Measurements from ENCODE around the gene RBBP6.

DNA sequence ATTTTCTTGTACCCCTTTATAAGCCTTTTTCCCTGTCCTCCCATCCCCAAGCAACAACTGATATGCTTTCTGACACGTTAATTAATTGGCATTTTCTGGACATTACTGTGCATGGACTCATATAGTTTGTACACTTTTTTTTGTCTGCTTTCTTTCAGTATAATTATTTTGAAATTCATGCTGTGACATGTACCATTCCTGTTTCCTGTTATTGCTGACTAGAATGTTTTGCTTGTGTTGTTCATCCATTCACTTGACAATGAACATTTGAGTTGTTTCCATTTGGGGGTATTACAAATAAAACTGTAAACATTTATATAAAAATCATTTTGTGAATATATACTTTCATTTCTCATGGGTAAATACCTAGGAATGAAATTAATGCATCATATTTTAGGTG, 50.6 kb downstream of the RBBP6 start:
- no peak for TF ChIP-seq CREB1 (CRISPR knock-in tag; IDR thresholded peaks at IDR 0.05; ENCODE audit: low read depth)
- TF ChIP-seq EZH2phosphoT487 (IDR thresholded peaks at IDR 0.05; ENCODE audit: unreplicated experiment) = no peak
- no peak for TF ChIP-seq CTCF (conservative IDR thresholded peaks at IDR 0.05; ENCODE audit: low read depth in 2 of 2)
- no peak for TF ChIP-seq JUNB (IDR thresholded peaks at IDR 0.05; ENCODE audit: unreplicated experiment)
- no peak for TF ChIP-seq REST (IDR thresholded peaks at IDR 0.05; ENCODE audit: unreplicated experiment)
- no peak for TF ChIP-seq POLR2AphosphoS5 (IDR thresholded peaks at IDR 0.05; ENCODE audit: low read depth)
- TF ChIP-seq EZH2 (IDR thresholded peaks at IDR 0.05; ENCODE audit: low read depth, unreplicated experiment) = no peak
- TF ChIP-seq STAT1 (IDR thresholded peaks at IDR 0.05; ENCODE audit: unreplicated experiment) = no peak
- no peak for TF ChIP-seq ZNF331 (CRISPR knock-in tag; IDR thresholded peaks at IDR 0.05; ENCODE audit: low read depth)
- no peak for TF ChIP-seq ETS1 (IDR thresholded peaks at IDR 0.05)
- TF ChIP-seq NANOG (IDR thresholded peaks at IDR 0.05; ENCODE audit: borderline replicate concordance) = no peak
- TF ChIP-seq ZNF114 (CRISPR knock-in tag; IDR thresholded peaks at IDR 0.05) = no peak
- no peak for TF ChIP-seq ZNF462 (CRISPR knock-in tag; IDR thresholded peaks at IDR 0.05)

Data from GM23338 (cell line).